Measurements from ENCODE around the gene MGRN1. TPM values are rescaled to one million over a fixed set of nuclear protein-coding genes. Genes with fewer than 3 reads are reported as not detected.

The MGRN1 gene
- total RNA-seq, 4 donors from 2014 or later: 26.4 to 51.8 (median 31.4) TPM

DNA sequence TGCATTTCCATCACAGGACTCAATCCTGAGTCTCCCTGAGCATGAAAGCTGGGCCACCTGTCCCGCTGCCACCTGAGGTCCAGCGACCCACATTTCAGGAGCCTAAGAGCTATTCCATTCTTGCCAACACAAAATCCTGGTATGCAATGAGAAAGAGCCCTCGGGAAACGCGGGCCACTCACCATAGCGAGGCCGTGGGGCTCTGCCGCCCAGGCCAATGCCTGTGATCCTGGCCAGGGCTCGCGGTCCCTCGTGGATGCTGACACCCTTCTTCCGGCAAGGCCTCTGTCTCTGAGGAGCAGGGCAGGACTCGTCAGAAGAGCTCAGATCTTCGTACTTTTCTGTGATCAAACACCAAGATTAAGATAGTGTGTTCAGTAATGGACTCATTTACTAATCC, 80.3 kb downstream of the MGRN1 start:
- TF ChIP-seq, protein P1, sequence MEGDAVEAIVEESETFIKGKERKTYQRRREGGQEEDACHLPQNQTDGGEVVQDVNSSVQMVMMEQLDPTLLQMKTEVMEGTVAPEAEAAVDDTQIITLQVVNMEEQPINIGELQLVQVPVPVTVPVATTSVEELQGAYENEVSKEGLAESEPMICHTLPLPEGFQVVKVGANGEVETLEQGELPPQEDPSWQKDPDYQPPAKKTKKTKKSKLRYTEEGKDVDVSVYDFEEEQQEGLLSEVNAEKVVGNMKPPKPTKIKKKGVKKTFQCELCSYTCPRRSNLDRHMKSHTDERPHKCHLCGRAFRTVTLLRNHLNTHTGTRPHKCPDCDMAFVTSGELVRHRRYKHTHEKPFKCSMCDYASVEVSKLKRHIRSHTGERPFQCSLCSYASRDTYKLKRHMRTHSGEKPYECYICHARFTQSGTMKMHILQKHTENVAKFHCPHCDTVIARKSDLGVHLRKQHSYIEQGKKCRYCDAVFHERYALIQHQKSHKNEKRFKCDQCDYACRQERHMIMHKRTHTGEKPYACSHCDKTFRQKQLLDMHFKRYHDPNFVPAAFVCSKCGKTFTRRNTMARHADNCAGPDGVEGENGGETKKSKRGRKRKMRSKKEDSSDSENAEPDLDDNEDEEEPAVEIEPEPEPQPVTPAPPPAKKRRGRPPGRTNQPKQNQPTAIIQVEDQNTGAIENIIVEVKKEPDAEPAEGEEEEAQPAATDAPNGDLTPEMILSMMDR (IDR thresholded peaks at IDR 0.05): no peak
- DNase-seq (ENCODE audit: low spot score) (no peak), ATAC-seq (ENCODE audit: low FRiP score) (no peak)

DNA sequence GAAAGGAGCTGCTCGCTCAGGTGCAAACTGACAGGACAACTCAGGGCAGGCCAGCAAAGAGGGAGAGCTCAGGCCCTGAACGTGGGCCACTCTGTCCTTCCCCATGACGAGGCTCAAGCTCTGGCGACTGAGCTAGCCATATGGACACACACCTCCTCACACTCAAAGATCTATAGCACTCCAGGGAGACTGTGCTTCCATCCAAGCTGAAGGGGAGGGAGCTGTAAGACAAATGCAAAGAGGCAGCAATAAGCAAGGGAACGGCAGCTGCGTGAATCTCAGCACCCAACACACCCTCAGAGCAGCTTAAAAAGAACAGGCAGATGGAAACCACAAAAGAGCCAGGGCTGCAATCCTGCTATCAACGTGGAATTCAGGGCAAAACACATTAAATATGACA, 82.2 kb downstream of the MGRN1 start:
- ATAC-seq (ENCODE audit: low FRiP score) (no peak), DNase-seq (ENCODE audit: low spot score) (no peak)
- TF ChIP-seq, protein P1 (IDR thresholded peaks at IDR 0.05): no peak

DNA sequence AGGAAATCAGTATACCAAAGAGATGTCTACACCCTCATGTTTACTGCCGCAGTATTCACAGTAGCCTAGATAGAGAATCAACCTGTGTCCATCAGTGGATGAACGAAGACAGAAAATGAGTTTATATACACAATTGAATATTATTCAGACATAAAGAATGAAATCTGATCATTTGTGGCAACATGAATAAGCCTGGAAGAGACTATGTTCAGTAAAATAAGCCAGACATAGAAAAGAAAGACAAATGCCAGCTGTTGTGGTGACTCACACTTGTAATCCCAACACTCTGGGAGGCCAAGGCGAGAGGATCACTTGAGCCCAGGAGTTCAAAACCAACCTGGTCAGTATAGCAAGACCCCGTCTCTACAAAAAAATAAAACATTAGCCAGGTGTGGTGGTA, 84.9 kb downstream of the MGRN1 start:
- no peak for DNase-seq (ENCODE audit: low spot score)
- TF ChIP-seq, protein P1 (IDR thresholded peaks at IDR 0.05): no peak
- no peak for ATAC-seq (ENCODE audit: low FRiP score)

DNA sequence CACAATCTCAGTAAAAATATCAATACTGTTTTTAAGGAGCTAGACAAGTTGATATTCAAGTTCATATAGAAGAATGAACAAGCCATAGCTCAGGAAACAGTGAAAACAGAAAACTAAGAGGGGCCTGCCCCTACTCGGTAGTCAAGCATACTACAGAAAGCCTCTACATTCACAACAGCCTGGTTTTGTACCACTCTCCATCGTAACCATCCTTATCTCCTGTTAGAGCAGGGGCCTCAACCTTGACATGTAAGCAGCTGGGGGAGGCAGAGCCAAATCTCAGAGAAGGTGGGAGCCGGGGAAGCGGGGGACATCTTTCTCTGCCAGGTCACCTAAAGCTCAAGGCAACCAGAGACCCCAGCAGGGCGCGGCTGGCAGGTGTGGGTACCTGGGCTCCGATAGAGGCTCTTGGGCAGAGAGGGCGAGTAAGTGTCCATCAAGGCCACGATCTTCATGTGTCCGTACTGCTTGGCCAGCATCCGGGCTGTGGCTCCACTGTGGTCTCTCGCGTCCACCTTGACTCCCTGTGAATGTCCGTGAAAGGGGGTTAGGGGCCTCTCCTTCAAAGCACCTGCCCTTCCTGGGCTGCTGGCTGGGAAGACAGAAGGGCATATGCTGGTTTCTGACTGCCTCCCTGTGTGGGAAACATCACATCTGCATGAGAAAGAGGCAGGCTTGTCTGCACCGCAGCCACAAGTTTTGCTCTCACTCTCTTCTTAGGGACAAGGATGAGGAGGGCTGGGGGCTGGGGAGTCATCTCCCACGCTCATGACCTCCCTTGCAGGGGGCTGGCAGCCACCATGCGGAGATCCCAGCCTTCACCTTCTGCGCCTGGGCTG, 89.3 kb downstream of the MGRN1 start:
- TF ChIP-seq, protein P1 (IDR thresholded peaks at IDR 0.05): no peak
- DNase-seq (ENCODE audit: low spot score) (no peak), ATAC-seq (ENCODE audit: low FRiP score) (peak; percentile 48)

DNA sequence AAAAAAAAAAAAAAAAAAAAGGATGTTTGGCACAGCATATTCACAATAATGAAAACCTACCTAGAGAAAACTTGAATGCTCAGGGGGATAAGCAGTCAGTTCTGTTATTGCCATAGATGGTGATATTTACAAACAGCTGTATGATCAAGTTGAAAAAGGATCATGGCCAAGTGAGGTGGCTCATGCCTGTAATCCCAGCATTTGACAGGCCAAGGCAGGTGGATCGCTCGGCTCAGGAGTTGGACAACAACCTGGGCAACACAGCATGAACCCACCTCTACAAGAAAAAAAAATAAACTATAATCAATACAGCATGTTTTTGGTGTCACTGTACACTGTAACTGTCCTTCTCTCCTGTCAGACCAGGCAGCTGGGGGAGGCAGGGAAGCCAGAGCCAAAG, 90.4 kb downstream of the MGRN1 start:
- TF ChIP-seq, protein P1 (IDR thresholded peaks at IDR 0.05): no peak
- ATAC-seq (ENCODE audit: low FRiP score): no peak
- no peak for DNase-seq (ENCODE audit: low spot score)

DNA sequence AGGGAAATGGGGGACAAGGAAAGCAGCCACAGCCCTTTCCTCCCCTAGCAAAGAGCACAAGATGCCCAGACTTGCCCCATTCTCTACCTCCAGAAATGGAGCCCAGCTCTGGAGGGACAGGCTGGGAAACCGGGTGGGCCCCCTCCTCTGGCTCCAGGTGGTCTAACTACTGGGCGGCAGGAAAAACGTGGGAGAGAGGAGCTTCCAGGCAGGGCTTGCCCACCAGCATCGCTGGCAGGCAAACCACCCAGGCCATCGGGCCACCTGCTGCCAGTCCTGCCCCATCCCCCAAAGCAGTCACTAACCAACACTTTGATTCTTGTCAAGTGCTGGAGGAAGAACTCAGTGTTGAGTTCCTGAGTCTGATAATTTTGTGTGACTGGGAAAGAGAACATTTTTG, 93.8 kb downstream of the MGRN1 start:
- ATAC-seq (ENCODE audit: low FRiP score) (no peak), DNase-seq (ENCODE audit: low spot score) (no peak)
- TF ChIP-seq, protein P1 (IDR thresholded peaks at IDR 0.05): no peak
